Activated naive CD4-positive, alpha-beta T cell treated with anti-CD3 and anti-CD28 coated beads, Interleukin-2, amount 50 U/mL, for 16 hours (primary cell): ENCODE data around the gene RASA4.
"Not testable (repeated sequence)": the region's sequence is repeated elsewhere in the genome, so short reads cannot be mapped to it uniquely, and the experiment has no call there.

Source experiments
- DNase-seq: peaks from one replicate; pipeline ENCODE4 v3.0.0-alpha.2; 2020

Gene RASA4

DNA sequence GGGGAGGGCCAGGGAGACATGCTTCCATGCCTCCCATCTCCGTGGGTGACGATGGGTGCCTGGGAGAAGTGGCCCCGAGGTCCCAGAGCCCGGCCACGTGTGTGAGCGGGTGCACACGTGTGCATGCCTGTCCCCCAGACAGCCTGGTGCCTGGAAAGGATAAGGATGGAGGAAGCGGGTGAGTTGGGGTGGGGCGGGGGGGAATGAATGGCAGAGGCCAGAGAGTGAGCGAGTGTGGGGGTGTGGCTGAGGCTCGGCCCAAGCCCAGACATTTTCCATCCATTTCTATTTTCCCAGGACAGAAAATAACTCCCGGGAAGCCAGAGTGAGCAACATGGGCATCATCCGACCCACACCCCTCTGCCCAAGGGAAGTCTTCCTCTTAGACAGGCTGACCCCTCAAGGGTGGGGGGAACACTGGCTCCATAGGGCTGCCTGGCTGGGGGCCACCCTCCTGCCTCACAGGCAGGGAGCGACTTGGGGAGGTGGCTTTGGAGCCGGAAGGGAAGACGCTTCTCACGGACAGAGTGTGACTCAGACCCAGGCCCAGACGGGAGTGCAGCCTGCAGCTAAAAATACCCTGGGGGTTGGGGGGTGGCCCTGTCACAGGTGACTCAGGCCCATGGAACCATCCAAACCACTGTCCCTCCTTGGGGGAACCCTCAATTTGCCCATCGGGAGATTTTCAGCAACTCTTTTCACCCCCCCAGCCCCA is 12.0 kb downstream of the RASA4 start:
- DNase-seq: not testable (repeated sequence)

DNA sequence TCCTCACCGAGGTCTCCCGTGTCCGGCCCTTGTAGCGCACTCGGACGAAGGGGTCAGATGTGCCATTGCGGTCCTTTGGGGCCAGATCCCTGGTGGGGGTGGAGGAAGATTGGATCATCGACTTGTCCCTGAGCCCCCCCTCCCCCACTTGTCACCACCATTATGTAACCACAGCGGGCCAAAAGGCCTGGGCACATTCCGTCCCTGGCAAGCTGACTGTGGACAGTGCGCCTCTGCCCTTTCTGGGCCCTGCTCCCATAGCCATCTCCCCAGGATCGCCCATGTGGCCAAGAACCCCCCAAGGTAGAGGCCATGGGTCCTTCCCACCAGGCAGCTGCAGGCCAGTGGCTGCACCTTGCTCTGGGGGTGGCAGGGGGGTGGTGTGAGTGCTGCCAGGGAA is 14.2 kb downstream of the RASA4 start:
- not testable (repeated sequence) for DNase-seq

DNA sequence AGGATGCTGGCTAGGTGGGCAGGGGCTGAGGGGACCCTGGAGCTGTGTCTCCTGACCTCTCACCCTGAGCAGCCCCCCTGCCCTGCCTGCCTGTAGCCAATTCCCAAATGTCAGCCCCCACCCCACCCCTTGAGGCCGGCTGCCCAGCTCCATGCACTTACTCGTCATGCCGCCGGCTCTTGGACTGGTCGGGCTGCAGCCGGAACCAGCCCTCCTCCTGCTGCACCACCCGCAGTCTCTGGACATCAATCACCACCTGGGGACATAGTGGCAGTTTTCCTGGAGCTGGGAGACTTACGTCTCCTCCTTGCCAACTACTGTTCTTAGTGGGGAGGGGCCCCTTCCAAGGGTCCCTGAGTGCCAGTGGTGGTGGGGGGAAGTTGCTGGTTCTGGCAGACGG is 16.9 kb downstream of the RASA4 start:
- not testable (repeated sequence) for DNase-seq

DNA sequence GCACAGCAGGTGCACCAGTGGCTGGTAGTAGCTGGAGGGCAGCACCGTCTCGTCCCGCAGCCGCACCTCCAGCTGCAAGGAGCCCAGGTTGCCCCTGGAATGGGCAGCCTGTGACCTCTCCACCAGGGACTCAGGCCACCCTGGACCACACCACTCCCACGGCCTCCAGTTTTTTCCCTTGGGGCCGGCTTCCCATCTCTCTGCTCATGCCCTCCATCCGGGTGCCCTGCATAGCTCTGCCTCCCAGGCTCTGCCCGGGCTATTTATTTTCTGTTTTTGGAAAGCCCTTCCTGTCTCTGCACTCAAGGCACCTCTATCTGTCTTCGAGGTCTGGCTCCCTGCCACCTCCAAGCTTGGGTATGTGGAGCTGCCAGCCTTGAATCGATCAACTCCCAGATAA is 20.5 kb downstream of the RASA4 start:
- not testable (repeated sequence) for DNase-seq

DNA sequence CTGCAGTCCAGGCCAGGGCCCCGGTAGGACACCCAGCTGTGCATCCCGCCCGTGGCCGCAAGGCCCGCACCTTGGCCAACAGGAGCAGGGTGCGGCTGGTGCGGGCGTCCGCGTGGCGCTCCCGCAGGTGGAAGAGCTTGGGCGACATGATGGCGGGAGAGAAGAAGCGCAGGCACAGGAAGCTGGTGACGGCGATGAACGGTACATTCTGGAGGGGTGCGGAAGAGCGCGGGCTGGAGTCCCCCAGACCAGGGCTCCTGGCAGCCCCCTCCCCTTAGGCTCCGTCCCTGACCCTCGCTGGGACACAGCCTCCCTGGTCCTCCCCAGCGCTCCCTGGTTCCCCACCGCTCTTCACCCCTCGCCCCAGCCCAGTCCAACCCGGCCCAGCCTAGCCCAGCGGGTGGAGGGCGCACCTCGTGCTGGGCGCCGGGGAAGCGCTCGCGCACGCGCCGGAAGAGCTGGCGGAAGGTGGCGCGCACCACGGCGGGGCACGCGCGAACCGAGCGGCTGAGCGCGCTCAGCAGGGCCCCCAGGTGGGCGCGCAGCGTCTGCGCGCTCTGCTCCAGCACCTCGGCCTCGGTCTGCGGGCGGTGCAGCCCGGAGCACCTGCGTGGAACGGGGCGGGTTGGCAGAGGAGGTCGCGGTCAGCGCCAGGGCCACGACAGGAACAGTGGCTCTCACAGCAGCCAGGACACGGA is 22.8 kb downstream of the RASA4 start:
- DNase-seq: not testable (repeated sequence)

DNA sequence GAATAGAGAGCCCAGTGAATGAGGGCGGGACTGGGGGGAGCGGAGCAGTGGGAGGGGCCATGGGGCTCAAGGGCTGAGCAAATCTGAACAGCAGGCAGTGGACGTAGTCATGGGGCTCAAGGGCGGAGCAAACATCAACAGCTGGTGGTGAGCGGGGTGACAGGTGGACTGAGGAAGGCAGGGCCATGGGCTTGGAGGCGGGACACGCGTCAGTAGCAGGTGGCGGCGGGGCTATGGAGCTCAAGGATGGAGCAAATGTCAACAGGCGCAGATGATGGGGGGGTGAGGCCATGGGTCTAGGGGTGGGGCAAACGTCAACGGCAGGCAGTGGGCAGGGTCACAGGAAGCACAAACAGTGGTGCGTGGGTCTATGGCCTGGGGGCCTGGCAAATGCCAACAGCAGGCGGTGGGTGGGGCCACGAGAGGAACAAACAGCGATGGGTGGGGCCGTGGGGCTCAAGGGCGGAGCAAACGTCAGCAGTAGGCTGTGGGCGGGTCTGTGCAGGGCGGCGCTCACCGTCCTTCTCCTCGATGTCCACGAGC is 24.0 kb downstream of the RASA4 start:
- DNase-seq: peak; percentile 28

DNA sequence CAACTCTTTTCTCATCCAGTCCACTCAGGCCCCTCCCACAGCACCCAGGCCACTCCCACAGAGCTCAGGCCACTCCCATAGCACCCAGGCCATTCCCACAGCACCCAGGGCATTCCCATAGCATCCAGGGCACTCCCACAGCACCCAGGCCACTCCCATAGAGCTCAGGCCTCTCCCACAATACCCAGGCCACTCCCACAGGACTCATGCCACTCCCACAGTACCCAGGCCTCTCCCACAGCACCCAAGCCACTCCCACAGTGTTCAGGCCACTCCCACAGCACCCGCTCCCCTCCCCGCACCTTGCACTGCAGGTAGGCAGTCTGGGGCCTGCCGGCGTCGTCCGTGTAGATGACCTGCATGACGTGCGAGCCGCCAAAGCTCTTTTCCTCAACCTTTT is 26.7 kb downstream of the RASA4 start:
- not testable (repeated sequence) for DNase-seq

DNA sequence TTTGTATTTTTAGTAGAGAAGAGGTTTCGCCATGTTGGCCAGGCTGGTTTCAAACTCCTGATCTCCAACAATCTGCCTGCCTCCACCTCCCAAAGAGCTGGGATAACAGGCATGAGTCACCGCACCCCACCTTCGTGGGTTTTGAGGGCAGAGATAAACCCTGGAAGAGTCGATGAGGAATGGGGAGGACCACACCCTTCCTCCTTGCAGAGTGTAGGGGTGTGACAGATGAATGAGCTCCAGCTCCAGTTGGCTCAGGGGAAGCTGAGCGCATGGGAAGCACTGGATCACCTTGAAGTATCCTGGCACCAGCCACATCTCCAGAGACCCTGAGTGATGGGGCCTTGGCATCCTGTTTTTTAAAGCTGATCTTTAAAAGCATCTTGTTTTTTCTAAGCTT is 33.1 kb downstream of the RASA4 start:
- DNase-seq: not testable (repeated sequence)

DNA sequence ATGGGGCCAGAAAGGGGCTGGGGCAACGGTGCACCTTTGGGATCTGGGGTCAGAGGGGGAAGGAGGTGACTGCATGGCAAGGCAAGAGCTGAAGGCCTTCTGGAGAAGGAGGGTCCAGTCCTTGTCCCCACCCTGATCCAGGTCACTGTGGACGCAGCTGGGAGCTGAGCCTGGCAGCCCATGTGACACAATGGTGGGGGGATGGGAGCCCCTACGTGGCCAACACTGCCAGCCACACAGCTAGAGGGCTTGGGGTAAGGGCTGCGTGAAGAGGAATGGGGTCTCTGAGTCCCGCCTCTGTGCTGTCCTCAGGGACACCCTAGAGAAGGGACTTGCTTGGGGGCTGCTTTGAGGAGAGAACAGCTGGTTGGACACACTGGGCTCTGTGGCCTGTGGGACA is 34.8 kb downstream of the RASA4 start:
- not testable (repeated sequence) for DNase-seq

DNA sequence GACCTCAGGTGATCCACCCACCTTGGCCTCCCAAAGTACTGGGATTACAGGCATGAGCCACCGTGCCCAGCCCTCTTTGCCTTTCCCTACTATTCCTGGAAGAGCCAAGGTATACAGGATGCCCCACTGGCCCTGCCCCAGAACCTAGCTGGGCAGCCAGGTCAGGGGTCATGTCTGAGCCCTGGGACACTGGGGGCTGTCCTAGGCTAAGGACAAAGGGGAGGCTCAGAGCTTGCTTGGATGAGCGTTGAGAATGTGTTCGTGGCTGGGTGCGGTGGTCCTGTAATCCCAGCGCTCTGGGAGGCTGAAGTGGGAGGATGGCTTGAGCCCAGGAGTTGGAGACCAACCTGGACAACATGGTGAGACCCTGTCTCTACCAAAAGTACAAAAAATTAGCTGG is 38.1 kb downstream of the RASA4 start:
- not testable (repeated sequence) for DNase-seq

DNA sequence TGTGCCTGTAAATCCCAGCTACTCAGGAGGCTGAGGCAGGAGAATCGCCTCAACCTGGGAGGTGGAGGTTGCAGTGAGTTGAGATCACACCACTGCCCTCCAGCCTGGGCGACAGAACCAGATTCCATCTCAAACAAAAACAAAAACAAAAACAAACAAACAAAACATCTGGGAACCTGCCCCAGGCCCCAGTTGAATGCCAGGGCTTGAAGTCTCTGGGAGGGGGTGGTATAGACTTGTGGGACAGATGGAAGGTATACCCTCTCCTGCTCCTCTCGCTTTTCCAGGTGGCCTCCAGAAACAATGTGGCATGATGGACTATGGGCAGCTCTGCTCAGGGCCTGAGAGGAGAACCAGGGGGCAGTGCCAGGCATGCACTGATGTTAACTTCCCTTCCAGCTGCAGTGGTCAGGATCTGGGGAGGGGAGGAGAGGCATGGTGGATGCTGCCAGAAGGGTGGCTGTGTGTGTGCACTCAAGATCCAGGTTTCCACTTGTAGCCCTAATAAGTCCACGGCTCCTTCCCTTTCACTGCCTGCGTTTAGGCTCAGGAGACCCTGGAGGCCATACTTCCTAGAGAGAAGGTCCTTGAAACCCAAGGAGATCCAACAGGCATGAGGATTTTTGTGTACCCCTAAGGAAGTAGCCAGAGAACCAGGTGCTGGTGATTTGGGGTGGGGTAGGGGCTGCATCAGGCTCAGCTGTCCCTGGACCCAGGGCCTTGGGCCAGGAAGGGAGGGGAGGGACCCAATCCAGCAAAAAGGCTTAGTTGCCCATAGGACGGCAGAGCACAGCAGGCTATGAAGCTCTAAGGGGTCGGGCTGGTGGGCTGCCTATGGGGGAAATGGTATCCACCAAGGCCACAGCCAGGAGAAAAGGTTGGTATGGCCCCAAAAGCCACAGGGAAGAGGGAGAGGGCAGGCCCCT is 39.0 kb downstream of the RASA4 start:
- DNase-seq: not testable (repeated sequence)

DNA sequence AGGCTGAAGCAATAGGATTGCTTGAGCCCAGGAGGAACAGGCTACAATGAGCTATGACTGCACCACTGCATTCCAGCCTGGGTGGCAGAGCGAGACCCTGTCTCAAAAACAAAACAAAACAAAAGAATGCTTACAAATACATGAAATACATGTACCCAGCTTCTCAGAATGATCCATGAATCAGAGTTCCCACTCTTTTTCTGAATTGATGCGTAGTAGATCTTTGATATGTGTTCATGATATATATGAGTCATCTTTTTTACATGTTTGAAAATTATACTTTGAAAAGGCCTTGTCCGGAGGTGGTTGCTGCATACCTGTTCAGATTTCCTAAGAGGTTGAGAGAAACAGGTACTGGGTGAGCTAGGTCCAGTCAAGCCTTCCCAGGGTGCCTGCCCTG is 40.2 kb downstream of the RASA4 start:
- DNase-seq: not testable (repeated sequence)

DNA sequence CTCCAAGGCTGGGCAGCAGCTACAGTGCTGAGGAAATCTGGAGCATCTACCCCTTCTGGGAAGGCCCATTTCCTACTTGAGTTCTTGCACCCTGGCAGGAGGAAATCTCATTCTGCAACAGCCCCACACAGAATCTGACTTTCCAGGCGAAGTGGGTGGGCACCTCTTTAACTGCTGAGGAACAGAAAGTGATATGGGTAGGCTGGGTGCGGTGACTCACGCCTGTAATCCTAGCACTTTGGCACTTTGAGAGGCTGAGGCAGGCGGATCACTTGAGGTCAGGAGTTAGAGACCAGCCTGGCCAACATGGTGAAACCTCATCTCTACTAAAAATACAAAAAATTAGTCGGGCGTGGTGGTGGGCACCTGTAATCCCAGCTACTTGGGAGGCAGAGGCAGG is 41.9 kb downstream of the RASA4 start:
- not testable (repeated sequence) for DNase-seq

DNA sequence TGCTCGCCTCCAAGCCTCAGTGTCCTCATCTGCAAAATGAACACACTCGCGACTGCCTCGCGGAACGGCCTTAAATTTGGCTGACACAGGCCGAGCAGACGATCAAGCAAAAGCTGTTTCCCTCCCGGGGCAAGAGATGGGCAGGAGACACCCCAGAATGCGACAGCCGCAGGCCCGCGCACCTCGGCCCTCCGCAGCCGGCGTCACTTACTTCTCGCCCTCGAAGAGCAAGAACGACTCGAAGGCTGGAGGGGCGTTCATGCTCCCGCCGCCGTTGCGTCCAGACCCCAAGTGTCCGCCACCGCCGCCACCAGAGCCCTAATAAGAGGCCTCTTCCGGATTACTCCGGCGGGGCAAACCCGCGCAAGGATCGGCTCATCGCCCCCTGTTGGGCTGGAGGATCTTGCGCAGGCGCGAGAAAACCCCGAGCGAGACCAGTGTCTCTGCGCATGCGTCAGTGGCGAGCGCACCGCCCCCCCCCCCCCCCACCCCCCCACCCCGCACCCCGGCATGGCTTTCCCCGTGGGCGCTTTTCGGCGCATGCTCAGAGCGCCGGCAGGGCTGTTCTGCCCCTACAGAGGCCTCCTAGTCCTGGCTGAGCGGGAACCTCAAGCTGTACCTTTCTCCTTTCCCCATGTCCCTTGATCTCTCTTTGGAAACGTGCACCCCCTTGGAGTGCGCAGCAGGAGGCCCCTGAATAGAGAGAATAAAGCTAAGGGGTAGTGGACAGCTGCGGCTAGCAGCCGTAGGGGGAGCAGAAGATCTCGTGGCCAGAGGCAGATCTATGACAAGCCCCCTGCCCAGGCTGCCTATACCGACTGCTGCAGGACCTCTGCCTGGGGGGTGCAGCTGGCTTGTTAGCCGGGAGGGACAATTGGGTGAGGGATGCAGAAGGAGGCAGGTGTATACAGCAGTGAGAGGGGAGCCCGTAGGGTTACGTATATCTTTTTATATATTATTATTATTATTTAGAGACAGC is 44.0 kb downstream of the RASA4 start, which contains the start of gene POLR2J3:
Gene POLR2J3, minus strand, starts transcription at position 323 of the 979 bp plus-strand sequence. Its CDS starts 62 bp downstream, at position 261.
- DNase-seq: peak; percentile 97

DNA sequence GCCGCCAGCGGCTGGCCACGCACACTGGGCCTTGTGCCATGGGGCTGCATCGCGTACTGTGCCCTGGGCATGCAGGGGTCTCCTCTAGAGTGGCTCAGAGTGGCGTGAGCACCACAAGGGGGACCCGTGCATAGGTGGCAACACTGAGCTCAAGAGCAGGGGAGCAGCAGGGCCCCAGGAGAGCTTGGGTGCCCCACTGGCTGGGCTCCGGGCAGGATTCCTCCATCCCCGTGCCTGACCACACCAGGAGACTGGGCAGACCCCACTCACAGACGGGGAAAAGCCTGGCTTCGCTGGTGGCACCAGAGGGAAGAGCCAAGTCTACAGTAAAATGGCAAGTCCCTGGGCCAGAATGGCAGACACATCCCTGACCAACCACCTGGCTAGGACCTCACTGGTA is 47.9 kb downstream of the RASA4 start:
- not testable (repeated sequence) for DNase-seq

DNA sequence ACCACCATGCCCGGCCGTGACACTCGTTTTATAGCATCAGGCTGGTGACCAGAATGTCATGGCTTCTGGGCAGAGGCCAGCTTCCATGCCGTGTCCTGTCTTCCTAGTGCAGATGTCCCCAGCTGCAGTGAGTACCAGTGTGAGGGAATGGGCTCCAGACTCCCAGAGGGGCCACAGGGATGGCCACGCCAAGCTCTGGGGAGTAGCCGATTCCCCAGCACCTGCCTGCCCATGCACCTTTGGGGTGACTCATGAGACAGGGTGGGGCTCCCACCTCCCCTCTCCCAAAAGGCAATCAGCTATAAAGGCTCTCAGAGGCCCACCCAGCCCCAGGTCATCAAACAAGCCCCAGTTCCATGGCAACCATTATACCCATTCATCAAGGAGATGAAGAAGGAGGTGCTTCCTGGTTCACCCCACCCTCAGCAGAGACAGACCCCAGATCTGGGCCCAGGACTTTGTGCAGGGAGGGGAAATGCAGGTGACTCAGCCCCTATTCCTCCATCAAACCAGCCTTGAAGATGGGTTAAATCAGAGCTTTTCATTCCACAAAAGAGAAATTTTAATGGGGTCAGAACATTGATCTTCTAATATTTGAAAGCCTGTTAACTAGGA is 65.6 kb downstream of the RASA4 start, which contains the start of gene SPDYE2:
Gene SPDYE2, plus strand, starts transcription at position 419 of the 615 bp plus-strand sequence. CDS start 2,030 bp downstream, outside the sequence.
- not testable (repeated sequence) for DNase-seq

DNA sequence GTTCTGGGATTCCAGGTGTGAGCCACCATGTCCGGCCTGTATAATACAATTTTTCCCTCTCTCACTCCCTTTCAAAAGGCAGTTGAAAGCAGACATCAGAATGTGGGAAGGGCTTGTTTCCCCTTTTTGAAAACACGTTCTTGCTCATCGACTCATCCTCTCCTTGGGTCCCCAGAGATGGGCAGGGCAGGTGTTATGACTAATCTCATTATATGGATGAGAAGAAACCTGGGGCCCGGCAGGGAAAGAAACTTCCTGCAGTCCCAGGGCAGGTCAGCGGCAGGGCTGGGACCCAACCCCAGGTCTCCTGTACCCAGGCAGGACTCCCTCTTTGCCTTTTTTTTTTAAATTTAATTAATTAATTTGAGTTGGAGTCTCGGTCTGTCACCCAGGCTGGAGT is 70.2 kb downstream of the RASA4 start:
- DNase-seq: not testable (repeated sequence)

DNA sequence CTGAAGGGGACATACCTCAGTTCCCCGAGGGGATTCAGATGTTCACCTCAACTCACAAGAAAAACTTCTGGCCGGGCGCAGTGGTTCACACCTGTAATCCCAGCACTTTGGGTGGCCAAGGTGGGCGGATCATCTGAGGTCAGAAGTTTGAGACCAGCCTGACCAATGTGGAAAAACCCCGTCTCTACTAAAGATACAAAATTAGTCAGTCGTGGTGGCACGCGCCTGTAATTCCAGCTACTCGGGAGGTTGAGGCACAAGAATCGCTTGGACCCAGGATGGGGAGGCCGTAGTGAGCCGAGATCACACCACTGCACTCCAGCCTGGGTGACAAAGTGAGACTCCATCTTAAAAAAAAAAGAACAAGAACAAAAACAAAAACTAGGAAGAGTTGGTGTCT is 71.3 kb downstream of the RASA4 start:
- not testable (repeated sequence) for DNase-seq

DNA sequence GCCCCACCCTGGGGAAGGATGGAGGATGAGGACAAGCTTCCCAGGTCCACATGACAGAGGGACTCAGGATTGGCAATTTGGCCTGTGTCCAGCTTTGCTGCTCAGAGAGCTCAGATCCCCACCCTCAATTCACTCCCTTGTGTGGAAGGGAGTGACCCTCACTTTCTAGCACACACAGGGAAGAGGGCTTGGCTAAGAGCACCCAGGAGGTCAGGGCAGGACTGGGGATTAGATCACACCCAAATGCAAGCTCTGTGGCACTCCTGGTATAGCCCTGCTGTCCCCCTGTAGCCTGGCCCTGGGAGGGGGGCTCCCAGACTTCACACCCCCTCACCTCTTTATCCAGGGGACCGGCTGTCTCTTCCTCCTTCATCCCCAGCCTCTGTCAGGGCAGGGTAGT is 72.2 kb downstream of the RASA4 start:
- not testable (repeated sequence) for DNase-seq

DNA sequence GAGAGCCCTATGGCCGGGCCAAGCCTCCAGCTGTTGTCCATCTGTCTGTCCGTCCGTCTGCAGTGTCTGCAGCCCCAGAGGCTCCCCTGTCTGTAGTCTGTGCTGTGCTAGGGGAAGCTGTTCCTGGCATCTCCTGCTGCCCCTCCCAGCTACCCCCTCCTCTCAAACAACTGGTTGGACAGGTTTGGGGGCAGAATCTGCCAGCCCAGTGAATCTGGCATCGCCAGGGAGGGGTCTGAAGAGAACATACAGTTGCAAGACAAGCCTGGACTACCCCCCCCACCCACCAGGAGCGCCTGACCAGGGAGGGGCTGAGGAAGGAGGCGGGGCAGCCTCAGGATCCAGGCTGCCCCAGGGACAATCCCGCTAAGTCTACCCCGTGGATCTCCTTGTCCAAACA is 73.0 kb downstream of the RASA4 start, which contains the start of gene UPK3BL2:
Gene UPK3BL2, minus strand, starts transcription at position 101 of the 400 bp plus-strand sequence. Its CDS starts 60 bp downstream, at position 41.
- DNase-seq: not testable (repeated sequence)

DNA sequence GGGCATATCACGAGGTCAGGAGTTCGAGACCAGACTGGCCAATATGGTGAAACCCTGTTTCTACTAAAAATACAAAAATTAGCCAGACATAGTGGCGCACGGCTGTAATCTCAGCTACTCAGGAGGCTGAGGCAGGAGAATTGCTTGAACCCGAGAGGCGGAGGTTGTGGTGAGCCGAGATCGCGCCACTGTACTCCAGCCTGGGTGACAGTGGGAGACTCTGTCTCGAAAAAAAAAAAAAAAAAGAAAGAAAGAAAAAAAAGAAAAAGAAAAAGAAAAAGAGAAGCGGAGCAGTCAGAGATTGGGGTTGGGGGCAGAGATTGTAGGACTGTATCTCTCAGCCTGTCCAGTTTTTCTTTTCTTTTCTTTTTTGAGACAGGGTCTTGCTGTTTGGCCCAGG is 73.8 kb downstream of the RASA4 start:
- DNase-seq: not testable (repeated sequence)
